K562 (cell line): ENCODE data around the gene SEPTIN8. TPM values are rescaled to one million over a fixed set of nuclear protein-coding genes. Genes with fewer than 3 reads are reported as not detected.

Source experiments
- ATAC-seq: fragments of 200-7000 bp; cut with Tn5 transposase; 3 replicates; pipeline ENCODE4 v1.9.1; 2020; ENCODE audit warnings: moderate library complexity
- BruUV-seq: library from RNA; stranded (reverse); fragments of 400-500 nt; replicated peaks from 2 replicates; lab custom pipeline; 2021; lab: Mats Ljungman, UMichigan
- CTCF ChIA-PET: fragments of 300-600 bp; formaldehyde crosslinking; extraction: SDS; loops from one replicate; lab custom pipeline; 2021; ENCODE audit warnings: low intra/inter-chr PET ratio; lab: Yijun Ruan, JAX
- POLR2A ChIA-PET: fragments of 300-600, 350-650 bp; sonication (Branson Sonifier 250); formaldehyde crosslinking; extraction: SDS; loops from one replicate; lab custom pipeline; 2021; ENCODE audit warnings: antibody characterized with exemption, inconsistent platforms; lab: Yijun Ruan, JAX
- DNase-seq, 4 experiments: peaks; one replicate each; pipeline versions ENCODE4 v3.0.0 to v3.0.0-alpha.2; 2011 to 2018; ENCODE audit warnings: low spot score in 3 of 4, mixed read lengths in 3 of 4; ENCODE audit errors: extremely low read depth in 1 of 4
- FAIRE-seq: peaks from 2 replicates; lab custom pipeline; 2011; peaks lifted over from hg19 to GRCh38; lab: Jason Lieb, UNC
- H2AFZ ChIP-seq: 2 replicates; pipeline ENCODE4 v1.6.0; 2011; ENCODE audit warnings: low read depth, low read length, control low read depth, inconsistent platforms
- H3K27ac ChIP-seq: fragments of 200-600 bp; 3 replicates; pipeline ENCODE4 v1.8.0; 2011; ENCODE audit warnings: low read depth, mild to moderate bottlenecking, control low read depth, inconsistent platforms, low read length, moderate library complexity, mixed read lengths; ENCODE audit errors: extremely low read depth
- H3K27me3 ChIP-seq, 2 experiments: fragments of 300-600 bp in 1 of 2; 2 replicates in 1 of 2; 3 replicates in 1 of 2; pipeline versions ENCODE4 v1.6.0 to v1.8.0; 2011; ENCODE audit warnings: inconsistent platforms in 2 of 2, low read length in 2 of 2, mild to moderate bottlenecking in 1 of 2, mixed read lengths in 1 of 2, moderate library complexity in 1 of 2; ENCODE audit not compliant: control insufficient read depth in 2 of 2, insufficient read depth in 2 of 2
- H3K36me3 ChIP-seq: fragments of 300-600 bp; 3 replicates; pipeline ENCODE4 v1.8.0; 2011; ENCODE audit warnings: mild to moderate bottlenecking, low read length, inconsistent platforms; ENCODE audit not compliant: control insufficient read depth, insufficient read depth
- H3K4me1 ChIP-seq, 2 experiments: fragments of 200-600 bp in 1 of 2; replicated peaks in 1 of 2; 2 replicates in 1 of 2; 3 replicates in 1 of 2; pipeline versions ENCODE4 v1.5.1 to v1.8.0; 2011; ENCODE audit warnings: inconsistent platforms in 2 of 2, low read length in 2 of 2, mild to moderate bottlenecking in 1 of 2, mixed read lengths in 1 of 2, moderate library complexity in 1 of 2; ENCODE audit not compliant: control insufficient read depth in 2 of 2, insufficient read depth in 2 of 2
- H3K4me2 ChIP-seq: 2 replicates; pipeline ENCODE4 v1.6.1; 2011; ENCODE audit warnings: low read length, control low read depth, inconsistent platforms, mixed read lengths; ENCODE audit not compliant: insufficient read depth
- H3K4me3 ChIP-seq: fragments of 200-600 bp; sonication (generic), shearing (Covaris generic); 2 replicates; pipeline ENCODE4 v1.5.1; 2016; ENCODE audit warnings: control low read depth, inconsistent platforms
- H3K79me2 ChIP-seq: fragments of 200-600 bp; 3 replicates; pipeline ENCODE4 v1.8.0; 2011; ENCODE audit warnings: low read length, inconsistent platforms; ENCODE audit not compliant: control insufficient read depth, insufficient read depth
- H3K9ac ChIP-seq, 2 experiments: 2 replicates each; pipeline versions ENCODE4 v1.6.0 to v1.6.1; 2011; ENCODE audit warnings: low read depth in 2 of 2, low read length in 2 of 2, control low read depth in 1 of 2, inconsistent platforms in 1 of 2, mild to moderate bottlenecking in 1 of 2, mixed read lengths in 1 of 2; ENCODE audit not compliant: insufficient read depth in 1 of 2
- H3K9me1 ChIP-seq: one replicate; pipeline ENCODE4 v1.6.0; 2011; ENCODE audit warnings: inconsistent platforms, mild to moderate bottlenecking, low read length, moderate library complexity; ENCODE audit not compliant: control insufficient read depth, insufficient read depth
- H3K9me3 ChIP-seq: replicated peaks from 2 replicates; pipeline ENCODE4 v1.5.1; 2011; ENCODE audit warnings: low read depth, low read length, inconsistent platforms; ENCODE audit not compliant: control insufficient read depth, insufficient read depth
- H4K20me1 ChIP-seq: replicated peaks from 2 replicates; pipeline ENCODE4 v1.6.1; 2011; ENCODE audit warnings: low read length, inconsistent platforms, mixed read lengths; ENCODE audit not compliant: control insufficient read depth, insufficient read depth
- POLR2G ChIP-seq: fragments of 200-400 bp; formaldehyde crosslinking; IDR thresholded peaks from 2 replicates; pipeline ENCODE4 v1.6.1; 2017; ENCODE audit warnings: low read depth, mild to moderate bottlenecking, antibody characterized with exemption, low read length, moderate library complexity
- RHOXF2B ChIP-seq: fragments of 250-450 bp; sonication (Bioruptor Pico); conservative IDR thresholded peaks from 2 replicates; pipeline ENCODE4 v1.5.1; 2021
- WGBS: fragments of 100-300 bp; shearing (Covaris generic); methylation state at CpG from one replicate; pipeline ENCODE4 v1.1.6; 2016; ENCODE audit warnings: low coverage, mixed read lengths; ENCODE audit not compliant: insufficient coverage; ENCODE audit errors: missing lambda C conversion rate; 5-methylcytosine and 5-hydroxymethylcytosine counted together
- in situ Hi-C: fragments of 300-500 bp; cut with MboI; formaldehyde crosslinking; loops from 4 replicates; pipeline ENCODE4 v1.15.0; 2018; ENCODE audit warnings: inconsistent platforms, mixed read lengths
- intact Hi-C: fragments of 100-400 bp; cut with micrococcal nuclease; formaldehyde crosslinking; loops from 2 replicates; pipeline ENCODE4 v1.14.2; 2022
- polyA plus RNA-seq, 8 experiments: library from polyadenylated mRNA; depleted of rRNA in 4 of 8; stranded (reverse) in 5 of 8; unstranded in 3 of 8; fragments of >200 nt; fragmentation: Nextera tagmentation in 2 of 8; fragmentation: Illumina TruSeq in 1 of 8; extraction: Ambion mirVana in 2 of 8; extraction: Trizol in 1 of 8; gene quantifications; 2 replicates each; pipeline versions ENCODE4 v1.2.1 to v1.2.3, GENCODE V29; 2011 to 2014; ENCODE audit warnings: inconsistent platforms in 1 of 8, missing spikeins in 1 of 8
- total RNA-seq, 7 experiments: library from RNA; depleted of rRNA in 6 of 7; stranded (reverse); fragments of >200 nt in 6 of 7; fragmentation: Illumina TruSeq in 2 of 7; extraction: Trizol in 2 of 7; gene quantifications; 2 replicates each; pipeline versions ENCODE4 v1.2.1 to v1.2.3, GENCODE V29; 2011 to 2021; ENCODE audit warnings: low replicate concordance in 1 of 7
- TF ChIP-seq, protein P1 (sequence below): fragments of 250-450 bp; sonication (Bioruptor Pico); IDR thresholded peaks from 2 replicates; pipeline ENCODE4 v1.5.0; 2021; ENCODE audit warnings: mild to moderate bottlenecking, moderate library complexity

SEPTIN8 gene
- total and polyA plus RNA-seq, 9 of the 15 experiments (the other 6 are each of a cell fraction or from before 2014, with no cell fraction given) = 19.3 to 142 (median 101) TPM

DNA sequence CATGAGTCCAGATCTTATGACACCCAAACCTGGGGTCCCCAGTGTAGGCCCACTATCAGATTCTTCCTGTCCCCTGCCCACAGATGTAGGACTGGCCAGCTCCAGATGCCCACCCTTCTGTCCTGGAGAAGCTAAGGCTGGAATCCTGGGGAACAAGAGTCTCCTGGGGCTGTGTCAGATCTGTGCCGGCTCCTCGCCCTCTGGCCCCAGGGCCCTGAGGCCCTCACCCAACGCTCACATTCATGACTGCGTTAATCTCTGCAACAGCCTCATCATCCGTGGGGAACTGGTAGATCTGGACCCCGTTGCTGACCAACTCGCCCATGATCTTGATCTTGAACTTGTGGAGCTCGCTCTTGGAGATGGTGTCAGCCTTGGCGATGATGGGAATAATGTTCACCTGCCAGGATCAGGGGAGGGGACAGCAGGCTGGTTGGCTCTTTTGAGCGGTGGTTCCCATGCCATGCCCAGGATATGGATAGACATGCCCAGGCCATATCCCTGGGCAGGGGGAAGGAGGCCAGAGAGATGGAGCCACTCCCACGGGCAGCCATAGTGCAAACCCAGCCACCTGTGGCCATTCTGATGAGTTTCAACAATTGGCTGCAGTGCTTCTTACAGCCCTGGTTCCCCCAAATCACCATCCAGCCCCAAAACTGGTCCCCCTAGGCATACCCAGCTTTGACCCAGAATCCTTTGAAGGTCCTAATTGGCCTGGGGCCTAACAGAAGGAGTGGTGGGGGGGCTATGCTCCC lies 14.6 kb downstream of the SEPTIN8 start (continued):
- TF ChIP-seq RHOXF2B (CRISPR knock-in tag) = no peak

DNA sequence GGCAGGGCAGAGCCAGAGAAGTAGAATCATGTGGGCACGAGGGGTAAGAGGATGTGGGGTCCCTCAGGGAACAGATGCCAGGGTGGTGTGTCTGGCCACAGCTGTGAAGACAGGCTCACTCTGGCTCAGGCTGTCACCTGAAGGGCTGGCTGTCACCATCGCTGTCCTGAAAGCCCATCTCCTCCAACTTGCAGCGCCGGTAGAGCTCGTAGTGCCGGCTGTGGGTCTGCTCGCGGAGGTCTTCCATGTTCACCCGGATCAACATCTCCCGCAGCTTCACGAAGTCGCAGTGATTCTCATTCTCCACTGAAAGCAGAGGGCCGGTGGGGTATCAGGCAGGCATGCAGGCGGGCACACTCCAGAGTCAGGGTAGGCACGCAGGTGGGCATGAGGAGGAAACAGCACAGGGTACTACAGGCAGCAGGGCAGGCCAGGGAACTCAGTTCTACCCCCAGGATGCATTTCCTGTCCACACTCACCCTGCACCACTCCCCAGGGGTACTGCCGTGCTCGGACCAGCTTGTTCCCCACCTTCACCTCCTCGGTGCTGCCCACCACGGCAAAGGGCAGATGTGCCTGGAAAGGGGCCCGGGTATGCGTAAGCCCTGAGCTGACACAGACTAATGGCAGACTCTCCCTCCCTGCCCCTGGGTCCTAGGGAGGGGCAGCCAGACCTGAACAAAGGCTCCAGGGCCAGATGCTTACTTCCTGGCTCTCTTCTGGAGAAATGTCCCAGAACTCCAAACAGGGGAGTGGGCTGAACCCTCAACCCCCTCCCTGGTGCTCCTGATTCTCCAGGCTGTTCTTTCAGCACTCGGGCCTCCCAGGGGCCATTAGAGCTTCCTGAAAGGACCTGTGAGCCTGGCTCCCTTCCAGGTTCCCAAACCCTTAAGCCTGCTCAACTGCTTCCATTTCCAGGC lies 15.5 kb downstream of the SEPTIN8 start:
- H3K36me3 ChIP-seq = peaks cover 95% of the 10 kb centered on the region; the same call in 2 of the 3 replicates
- in situ Hi-C loops = no loop called here
- intact Hi-C loops = no loop called here
- no TSS peak for BruUV-seq
- ATAC-seq = no peak
- no peaks in the 10 kb centered on the region for H3K9me1 ChIP-seq
- no peaks in the 10 kb centered on the region for H3K9me3 ChIP-seq
- H3K4me3 ChIP-seq = no peak overlapping the region
- 94% methylated on average over 22 of the region's 22 CpGs for whole genome bisulfite sequencing
- H2AFZ ChIP-seq = no peak overlapping the region
- H3K79me2 ChIP-seq = 0 out of 3 replicates have a peak, but pooled peaks cover 3% of the 10 kb centered on the region
- H3K27me3 ChIP-seq = no peaks in the 10 kb centered on the region
- no peak for FAIRE-seq
- H4K20me1 ChIP-seq = no peaks in the 10 kb centered on the region
- ChIA-PET POLR2A (interaction anchor here (0.6 to 1.7 kb wide), 5 partner anchors 10 to 95 kb away, joined by 3 to 8 read pairs (median 5); no protein-coding TSS in a partner anchor), CTCF (no interaction called here)
- peaks cover 0 to 14% of the 10 kb centered on the region in 2 experiments; a peak in 1 of 5 replicates for H3K4me1 ChIP-seq
- no peak overlapping the region for H3K9ac ChIP-seq
- H3K27ac ChIP-seq = no peak overlapping the region
- peak; percentile 30; the same call in 1 of the 2 replicates for TF ChIP-seq POLR2G
- TF ChIP-seq, protein P1, sequence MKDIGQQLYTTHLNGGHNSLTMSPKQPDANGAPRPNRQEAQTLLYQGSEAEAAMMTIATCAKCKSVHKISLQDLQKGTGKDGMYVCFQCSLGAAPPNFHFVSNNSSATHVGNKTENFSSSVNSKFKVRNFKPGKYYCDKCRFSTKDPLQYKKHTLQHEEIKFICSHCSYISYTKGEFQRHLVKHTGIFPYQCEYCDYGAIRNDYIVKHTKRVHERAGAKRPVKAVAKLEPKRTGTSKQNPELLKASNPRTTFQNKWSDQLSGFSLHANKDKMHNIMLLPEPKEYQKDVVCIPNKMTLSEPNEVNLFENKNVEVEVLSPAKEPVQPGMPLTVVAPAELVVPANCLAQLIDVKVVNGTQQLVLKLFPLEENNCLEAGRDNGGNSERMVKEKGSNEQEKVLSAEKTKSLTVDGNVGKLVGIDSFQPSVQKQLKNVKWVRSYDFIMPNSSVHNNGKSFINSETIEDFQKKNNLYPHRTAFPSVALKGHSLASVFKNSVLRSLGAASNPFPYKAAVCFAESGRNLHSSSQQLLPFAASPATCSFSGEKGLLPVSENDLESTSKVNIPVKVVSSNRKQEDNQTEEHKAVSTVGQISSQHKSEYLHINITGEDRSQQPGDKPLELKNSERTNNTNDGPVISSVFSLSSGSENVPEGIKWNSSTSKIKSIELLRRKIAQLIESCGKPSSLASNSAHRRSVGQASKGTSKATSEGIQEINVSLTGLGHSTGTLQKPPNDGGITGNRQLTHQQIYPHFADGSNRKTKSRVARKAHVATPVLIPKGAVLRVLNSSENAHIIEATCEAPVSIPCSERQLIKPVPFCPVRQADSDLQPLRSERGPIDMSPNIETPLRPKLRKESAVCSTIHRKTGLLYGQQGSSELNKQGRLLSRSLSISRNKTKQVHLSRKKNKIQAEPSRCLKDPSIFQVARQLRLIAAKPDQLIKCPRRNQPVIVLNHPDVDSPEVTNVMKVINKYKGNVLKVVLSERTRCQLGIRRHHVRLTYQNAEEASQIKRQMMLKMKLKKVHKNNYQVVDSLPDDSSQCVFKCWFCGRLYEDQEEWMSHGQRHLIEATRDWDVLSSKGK (CRISPR knock-in tag) = no peak
- TF ChIP-seq, all 486 proteins: peak for 1
- H3K4me2 ChIP-seq = no peak overlapping the region
- no peak for DNase-seq
